ENCODE results near the gene PCED1A.
"Not testable (repeated sequence)": the region's sequence is repeated elsewhere in the genome, so short reads cannot be mapped to it uniquely, and the experiment has no call there.

PCED1A gene

GRCh38 chr20:2822073-2822472 is 18.4 kb downstream of the PCED1A start:
- DNase-seq = peak; percentile 56

GRCh38 chr20:2820896-2821869 is 19.3 kb downstream of the PCED1A start:
- DNase-seq = no peak

GRCh38 chr20:2820084-2820895 is 20.2 kb downstream of the PCED1A start:
- no peak for DNase-seq

GRCh38 chr20:2817891-2818595 is 22.4 kb downstream of the PCED1A start:
- no peak for DNase-seq

GRCh38 chr20:2817341-2817726 is 23.1 kb downstream of the PCED1A start:
- no peak for DNase-seq

- no peak for DNase-seq
These were observed 23.7 kb downstream of the PCED1A start for GRCh38 chr20:2816583-2817340.

GRCh38 chr20:2816030-2816582 is 24.3 kb downstream of the PCED1A start, which contains the start of gene TMEM239:
Gene TMEM239 (plus strand): TSS chr20:2816364. CDS start chr20:2816555, 191 bp downstream.
- DNase-seq = no peak

- no peak for DNase-seq
These were observed 25.1 kb downstream of the PCED1A start for GRCh38 chr20:2815242-2815900.

- no peak for DNase-seq
These were observed 25.8 kb downstream of the PCED1A start, which contains the start of gene C20orf141 for GRCh38 chr20:2814587-2815051. Gene C20orf141 (plus strand): TSS chr20:2814987. CDS start chr20:2815185, 198 bp downstream.

GRCh38 chr20:2814076-2814475 is 26.4 kb downstream of the PCED1A start:
- no peak for DNase-seq

GRCh38 chr20:2812189-2812588 is 28.3 kb downstream of the PCED1A start:
- DNase-seq = no peak

GRCh38 chr20:2809690-2810089 is 30.8 kb downstream of the PCED1A start:
- no peak for DNase-seq

GRCh38 chr20:2807929-2808328 is 32.5 kb downstream of the PCED1A start:
- not testable (repeated sequence) for DNase-seq

GRCh38 chr20:2807019-2807418 is 33.4 kb downstream of the PCED1A start:
- no peak for DNase-seq

GRCh38 chr20:2806351-2806701 is 34.1 kb downstream of the PCED1A start:
- DNase-seq = no peak

- no peak for DNase-seq
These were observed 34.6 kb downstream of the PCED1A start for GRCh38 chr20:2805689-2806350.

GRCh38 chr20:2804852-2805688 is 35.4 kb downstream of the PCED1A start:
- no peak for DNase-seq

GRCh38 chr20:2804041-2804828 is 36.2 kb downstream of the PCED1A start:
- no peak for DNase-seq

- DNase-seq = no peak
These were observed 39.1 kb downstream of the PCED1A start for GRCh38 chr20:2801286-2801728.

All from activated T-cell treated with anti-CD3 and anti-CD28 coated beads, Interleukin-2, amount 50 U/mL, for 1 hour (primary cell).